ENCODE results near the gene DENND5A. TPM values are rescaled to one million over a fixed set of nuclear protein-coding genes. Genes with fewer than 3 reads are reported as not detected.

Gene DENND5A
- total RNA-seq: 129 and 168 TPM in 2 replicates

GRCh38 chr11:9265211-9266131 lies at the start of gene DENND5A:
Gene DENND5A, minus strand, starts transcription at chr11:9265350. Its CDS starts 281 bp downstream, at chr11:9265069.

GRCh38 chr11:9314291-9315077 lies 49.3 kb upstream of the DENND5A start, which contains the start of gene TMEM41B:
Gene TMEM41B, minus strand, starts transcription at chr11:9314593. Its CDS starts 152 bp downstream, at chr11:9314441.

DNA sequence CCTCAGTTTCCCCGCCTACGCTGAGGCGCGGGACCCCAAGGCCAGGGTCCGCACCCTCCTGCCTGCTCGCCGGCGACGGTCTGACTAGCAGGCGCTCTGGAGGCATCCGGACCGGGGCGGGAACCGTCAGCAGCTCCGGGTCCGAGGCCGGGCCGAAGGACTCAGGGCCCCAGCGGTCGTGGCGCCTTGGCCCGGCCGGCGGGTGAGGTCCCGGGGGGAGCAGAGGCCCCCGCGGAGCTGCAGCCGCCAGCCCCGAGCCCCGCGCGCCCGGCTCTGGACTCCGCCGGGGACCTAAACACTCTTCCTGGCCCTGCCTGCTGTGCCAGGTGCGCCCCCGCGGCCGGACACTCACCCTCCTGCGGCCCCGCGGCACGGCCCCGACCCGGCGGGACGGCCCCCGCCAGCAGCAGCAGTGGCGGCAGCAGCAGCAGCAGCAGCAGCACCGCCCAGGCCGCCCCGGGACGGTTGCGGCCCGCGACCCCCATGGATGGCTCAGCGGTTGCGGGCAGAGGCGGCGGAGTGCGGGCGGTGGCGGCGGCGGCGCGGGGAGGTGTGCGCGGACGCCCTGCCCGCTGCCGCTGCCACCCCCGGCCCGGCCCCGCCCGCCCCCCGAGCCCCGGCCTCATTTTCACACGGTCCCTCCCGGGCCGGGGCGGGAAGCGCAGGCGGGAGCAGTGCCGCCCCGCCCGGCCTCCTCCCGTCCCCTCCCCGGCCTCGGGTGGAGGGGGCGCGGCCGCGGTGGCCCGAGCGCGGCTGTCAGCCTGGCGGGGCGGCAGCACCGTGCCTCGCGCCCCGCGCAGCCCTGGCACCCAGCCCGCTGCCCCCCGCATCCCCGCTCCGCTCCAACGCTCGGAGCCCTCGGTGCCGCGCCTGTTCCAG lies 173.9 kb downstream of the DENND5A start, which contains the start of gene SCUBE2:
Gene SCUBE2 (minus strand): TSS at position 556 of the 879 bp plus-strand sequence. CDS start 71 bp downstream, at position 485.

Other genes starting within 250 kb of the DENND5A start
- 1.4 and 3.4 TPM in 2 replicates for gene SCUBE2, start 173.8 kb downstream of the DENND5A start, total RNA-seq
- 38.9 and 46.5 TPM in 2 replicates for gene TMEM41B, start 49.2 kb upstream of the DENND5A start, total RNA-seq
- 77.5 and 128 TPM in 2 replicates for gene IPO7, start 119.3 kb upstream of the DENND5A start, total RNA-seq
- gene ZNF143, start 195.7 kb upstream of the DENND5A start, total RNA-seq: 28.4 and 33.1 TPM in 2 replicates